ENCODE data around the gene TSPAN2. TPM values are rescaled to one million over a fixed set of nuclear protein-coding genes. Genes with fewer than 3 reads are reported as not detected.
A peak's percentile ranks its signal among the peaks of the same experiment; 100 is the strongest.

Gene TSPAN2
- polyA plus RNA-seq, 3 donors, result 38.6 to 44.0 (median 40.2) TPM

DNA sequence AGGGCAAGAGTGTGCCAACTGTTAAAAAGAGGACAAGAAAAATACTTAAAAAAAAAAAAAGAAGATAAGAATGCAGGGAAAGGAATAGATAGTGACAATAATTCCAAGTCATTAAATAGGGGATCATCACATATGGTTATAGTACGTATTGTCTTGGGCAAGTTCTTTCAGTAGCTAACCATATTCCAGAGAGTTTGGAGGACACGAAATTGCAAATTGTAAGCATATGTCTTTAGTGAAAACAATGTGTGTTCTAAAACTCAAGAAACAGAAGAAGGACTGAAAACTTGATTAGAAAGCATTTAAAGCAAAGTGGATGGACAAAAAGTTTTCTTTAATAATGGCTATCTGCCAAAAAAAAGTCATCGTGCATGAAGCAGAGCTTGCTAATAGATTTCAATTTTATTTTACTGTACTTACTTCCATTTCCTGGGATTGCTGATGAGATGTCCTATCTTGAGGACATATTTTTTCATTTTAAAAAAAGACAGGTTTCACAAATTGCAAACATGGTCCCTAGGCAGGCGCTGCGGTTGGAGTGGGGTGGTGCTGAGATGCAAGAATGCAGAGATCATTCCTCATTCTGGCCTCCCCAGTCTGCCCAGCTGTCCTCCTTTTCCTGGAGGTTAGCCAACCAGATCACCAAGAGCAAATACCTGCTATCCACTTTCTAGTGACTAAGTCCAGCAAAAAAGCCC is 11.9 kb downstream of the TSPAN2 start:
- DNase-seq (ENCODE audit: low read depth in 3 of 3, low spot score in 2 of 3), result no peak

DNA sequence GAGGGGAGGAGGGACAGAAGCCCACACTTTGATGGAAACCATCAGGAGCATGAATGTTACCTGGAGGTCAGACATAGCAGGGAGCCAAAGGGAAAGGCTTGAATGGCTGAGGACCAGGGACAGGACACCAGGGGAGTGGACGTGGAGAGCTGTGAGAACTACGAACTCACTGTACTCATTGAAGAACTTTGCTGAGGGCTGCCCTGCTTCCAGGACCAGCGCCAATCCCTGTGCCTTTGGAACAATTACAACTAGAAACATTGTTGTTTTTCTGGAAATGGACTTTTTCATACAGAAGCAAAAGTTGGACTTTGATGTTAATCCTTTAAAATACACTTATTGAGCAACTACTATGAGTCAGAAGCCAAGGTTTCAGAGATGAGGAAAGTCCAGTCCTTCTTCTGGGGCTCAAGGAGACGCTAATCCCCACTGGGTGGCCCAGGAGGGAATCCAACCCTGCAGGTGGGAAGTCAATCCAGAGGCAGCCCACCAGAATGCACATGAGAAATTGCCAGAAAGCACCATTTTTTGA is 12.9 kb downstream of the TSPAN2 start:
- DNase-seq (ENCODE audit: low read depth in 3 of 3, low spot score in 2 of 3), result no peak

DNA sequence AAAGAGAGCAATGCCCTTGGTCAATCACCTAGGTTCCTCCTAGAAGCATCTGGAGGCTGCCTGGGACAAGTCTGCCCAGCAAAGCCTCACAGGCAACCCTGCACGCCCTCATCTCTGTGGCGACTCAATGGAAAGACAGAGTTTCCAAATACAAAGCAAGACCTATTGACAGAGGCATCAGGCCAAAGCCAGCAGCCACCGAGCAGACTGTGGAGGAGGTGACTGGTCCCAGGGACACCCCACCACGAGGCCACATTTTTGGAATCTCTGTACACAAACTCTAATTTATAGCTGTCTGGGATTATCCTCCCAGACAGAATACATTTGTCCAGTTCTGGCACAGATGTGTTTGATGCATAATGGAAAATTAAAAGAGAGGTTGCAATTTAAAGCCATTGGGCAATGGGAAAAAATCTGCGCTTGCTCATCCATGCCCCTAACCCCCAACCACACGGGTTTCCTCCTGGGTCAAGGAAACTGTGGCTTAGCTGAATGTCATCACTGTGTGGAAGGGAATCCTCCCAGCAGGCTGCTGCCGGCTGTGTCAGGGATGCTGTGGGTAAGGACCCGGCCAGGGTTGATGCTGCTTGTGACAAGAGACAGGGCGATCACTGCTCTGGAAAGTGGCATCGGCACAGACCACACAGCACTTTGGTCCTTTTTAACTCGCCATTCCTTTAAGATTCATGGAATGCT is 14.3 kb downstream of the TSPAN2 start:
- no peak for DNase-seq (ENCODE audit: low read depth in 3 of 3, low spot score in 2 of 3)

DNA sequence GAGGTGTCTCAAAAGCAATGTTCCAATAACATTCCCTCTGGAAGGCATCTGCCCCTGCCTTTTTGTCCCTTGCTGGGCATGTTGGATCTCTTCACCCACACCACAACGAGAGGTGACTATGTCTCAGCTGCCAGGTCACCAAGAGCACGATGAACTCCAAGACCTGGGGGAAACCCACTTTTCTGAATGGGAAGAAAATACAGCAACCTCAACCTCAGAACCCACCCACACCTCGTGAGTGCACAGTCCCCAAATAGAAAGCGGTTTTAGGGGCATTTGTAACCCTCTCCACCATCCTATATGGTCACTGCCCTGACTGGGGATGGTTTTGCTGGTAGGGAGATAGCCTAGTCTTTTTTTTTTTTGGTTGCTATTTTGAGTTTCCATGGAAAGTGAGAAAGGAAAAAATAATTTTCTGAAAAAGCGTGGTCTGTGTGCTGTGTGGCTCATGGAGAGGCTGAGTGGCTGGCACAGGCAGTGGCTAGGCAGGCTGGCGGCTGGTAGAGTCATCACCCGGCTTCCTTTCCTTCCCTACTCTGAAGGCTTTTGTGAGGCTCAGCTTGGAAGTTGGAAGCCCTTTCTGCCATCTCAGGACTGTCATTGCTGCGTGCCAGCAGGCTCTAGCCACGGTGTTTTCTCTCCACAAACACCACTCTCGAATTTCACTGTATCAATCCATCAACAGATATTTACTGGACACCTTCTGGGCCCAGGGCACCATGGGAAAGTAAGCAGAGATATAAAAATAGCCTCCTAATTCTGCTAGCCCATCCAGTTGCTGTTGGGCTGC is 15.8 kb downstream of the TSPAN2 start:
- DNase-seq (ENCODE audit: low read depth in 3 of 3, low spot score in 2 of 3), result no peak

DNA sequence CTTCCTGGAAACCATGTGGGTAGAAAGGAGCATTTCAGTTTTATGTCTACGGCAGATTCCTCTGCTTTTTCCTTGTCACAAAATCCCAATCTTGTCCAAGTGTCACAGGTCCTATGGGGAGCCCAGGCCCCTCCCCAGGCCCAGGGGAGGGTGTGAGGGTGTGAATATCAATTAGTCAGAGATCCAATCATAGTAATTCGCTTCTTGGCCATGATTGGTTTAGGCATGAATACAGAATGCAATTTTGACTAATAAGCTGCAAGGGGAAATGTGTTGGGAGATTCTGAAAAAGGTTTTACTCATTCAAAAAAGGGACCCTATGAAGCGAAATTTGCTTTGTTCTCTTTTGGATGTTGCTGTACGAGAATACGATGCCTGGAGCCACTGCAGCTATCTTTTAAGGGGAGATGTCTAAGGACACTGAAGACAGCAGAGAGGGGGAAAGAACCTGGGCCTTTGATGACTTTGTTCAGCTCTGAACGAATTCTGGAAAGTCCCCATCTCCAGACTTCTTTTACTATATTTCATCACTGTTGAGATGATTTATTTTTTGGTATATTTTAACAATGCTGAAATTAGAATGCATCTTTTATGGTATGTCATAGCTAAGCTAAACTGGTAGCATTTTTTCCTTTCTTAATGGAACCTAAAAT is 18.2 kb downstream of the TSPAN2 start:
- no peak for DNase-seq (ENCODE audit: low read depth in 3 of 3, low spot score in 2 of 3)

DNA sequence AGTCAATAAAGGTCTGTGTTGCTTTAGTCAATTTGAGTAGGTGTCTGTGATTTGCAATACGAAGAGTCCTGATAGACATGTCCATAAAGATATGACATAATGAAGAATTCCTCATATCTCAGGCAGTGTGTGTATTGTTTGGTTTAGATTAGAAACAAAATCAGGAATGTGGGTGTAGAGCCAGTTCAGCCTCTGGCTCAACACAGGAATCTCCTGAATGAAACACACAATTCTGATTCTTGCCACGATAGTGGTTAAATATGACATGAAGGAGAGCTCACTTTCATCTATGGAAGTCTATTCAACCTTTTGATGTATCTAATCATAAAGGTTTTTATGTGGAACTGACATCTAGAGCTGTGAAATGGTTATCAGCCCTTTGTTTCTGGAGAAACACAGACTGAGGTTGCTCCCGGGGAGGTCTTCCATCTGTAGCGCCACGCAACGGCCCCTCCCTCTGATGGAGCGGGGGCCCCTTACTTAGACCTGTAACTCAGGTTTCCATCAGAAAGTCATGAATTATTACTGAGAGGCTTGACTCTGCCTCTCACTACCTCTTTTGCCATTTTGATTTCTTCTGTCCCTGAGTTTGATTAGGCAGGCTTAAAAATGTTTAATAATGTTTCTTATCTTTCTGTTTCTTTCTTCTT is 19.5 kb downstream of the TSPAN2 start:
- DNase-seq (ENCODE audit: low read depth in 3 of 3, low spot score in 2 of 3), result no peak

DNA sequence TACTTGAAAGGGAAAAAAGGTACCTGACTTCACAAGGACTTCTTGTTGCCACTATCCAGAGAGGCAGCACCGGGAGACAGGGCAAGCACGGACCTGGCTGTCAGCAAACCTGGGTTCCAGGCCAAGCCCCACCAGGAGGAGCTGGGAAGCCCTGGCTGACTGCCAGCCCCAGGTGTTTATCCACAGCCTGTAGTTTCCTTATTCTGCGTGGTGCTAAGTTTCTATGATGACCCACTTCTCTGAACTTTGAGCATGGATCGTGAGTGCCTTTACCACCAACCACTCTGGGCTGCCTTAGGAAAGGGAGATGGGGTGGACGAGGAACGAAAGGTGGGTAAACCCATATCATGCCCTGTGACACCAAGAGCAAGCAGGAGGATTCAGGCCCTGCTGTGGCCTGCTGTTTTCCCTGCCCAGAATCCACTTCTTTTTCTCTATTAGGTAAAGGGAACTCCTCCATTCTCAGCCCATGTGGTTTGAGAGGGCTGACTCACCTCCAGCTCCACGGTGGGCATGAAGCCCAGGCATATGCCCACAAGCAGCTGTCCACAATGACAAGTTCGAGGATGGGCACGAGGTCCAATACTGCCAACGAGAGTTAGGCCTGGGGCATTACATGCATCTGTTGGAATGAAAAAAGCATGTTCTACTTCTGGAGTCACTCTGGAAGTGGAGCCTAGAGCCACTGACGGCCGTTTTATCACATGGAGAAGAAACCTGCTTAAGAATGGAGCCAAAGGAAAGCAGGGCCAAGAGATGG is 20.3 kb downstream of the TSPAN2 start:
- no peak for DNase-seq (ENCODE audit: low read depth in 3 of 3, low spot score in 2 of 3)

DNA sequence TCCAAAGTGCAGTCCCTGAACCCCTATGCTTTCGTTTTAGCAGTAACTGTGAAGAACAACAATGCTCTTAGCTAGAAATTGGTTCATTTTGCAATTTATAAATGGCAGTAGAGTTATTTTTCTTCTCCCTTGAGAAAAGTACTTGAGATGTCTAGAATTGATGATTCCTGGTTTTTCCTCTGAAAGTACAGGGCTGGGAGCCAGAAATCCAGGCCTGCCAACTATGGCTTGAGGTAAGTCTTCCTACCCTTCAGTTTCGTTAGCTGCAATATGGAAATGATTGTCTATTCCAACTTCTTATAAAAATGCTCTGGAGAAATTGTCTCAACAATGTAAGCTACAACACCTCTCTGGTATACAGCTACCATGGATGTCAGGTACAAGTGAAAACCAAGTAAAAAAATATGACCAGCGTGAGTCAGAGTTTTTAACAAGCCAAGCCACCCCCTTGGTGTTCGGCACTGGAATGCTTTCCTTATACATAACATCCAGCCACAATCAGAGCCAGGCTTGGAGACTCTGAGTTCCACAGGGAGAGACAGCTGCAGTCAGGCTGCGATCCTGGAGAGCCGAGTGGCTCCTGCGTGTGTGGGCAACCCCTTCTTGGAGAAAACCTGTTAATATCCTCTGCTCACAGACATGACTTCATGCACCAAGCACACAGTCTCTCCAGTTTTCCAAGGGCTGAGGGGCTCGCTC is 22.0 kb downstream of the TSPAN2 start:
- DNase-seq (ENCODE audit: low read depth in 3 of 3, low spot score in 2 of 3), result no peak

DNA sequence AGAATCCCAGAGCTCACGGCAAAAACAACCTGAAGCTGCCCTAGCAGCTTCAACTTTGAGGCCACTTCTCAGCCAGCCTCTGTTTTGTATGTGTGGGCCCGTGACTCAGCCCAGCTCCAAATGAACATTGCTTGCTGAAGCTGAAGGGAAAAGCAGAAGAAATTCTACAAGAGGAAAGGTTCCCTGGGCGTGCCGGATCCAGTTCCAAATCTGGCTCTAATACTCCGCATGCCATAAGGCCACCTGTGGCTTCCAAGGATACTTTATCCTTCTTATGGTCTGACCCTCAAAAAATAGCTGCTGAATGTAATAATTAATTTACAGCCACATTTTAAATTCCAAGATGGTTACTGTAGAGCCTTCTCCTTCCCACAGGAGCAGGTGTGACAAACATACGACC is 24.3 kb downstream of the TSPAN2 start:
- DNase-seq (ENCODE audit: low read depth in 3 of 3, low spot score in 2 of 3), result no peak

DNA sequence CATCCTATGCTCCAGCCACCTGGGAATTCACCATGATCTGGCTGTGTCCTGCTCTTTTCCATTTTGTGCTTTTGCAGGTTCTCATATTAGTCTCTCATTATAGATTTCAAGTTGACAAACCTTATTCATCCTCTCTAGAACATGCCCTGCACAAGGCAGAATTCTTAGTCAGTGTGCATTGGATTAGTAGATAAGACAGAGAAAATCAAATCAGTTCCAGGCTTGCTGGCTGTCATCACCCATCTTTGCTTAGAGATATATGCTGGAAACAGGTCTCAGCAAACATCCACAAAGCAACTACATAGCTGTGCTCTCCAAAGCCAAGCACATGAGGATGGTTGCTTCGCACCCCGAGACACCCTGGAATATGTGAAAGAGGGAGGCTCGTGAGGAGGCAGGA is 24.8 kb downstream of the TSPAN2 start:
- DNase-seq (ENCODE audit: low read depth in 3 of 3, low spot score in 2 of 3), result no peak

DNA sequence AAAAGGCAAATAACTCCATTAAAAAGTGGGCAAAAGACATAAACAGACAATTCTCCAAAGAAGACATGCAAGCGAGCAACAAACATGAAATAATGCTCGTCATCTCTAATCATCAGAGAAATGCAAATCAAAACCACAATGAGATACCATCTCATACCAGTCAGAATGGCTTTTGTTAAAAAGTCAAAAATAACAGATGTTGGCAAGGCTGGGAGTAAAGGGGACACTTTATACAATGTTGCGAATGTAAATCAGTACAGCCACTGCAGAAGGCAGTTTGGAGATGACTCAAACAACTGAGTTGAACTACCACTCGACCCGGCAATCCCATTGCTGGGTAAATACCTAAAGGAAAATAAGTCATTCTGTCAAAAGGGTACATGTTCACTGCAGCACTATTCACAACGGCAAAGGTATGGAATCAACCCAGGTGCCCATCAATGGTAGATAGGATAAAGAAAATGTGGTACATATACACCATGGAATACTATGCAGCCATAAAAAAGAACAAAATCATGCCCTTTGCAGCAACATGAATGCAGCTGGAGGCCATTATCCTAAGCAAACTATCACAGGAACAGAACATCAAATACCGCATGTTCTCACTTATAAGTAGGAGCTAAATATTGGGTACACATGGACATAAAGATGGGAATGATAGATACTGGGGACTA is 25.9 kb downstream of the TSPAN2 start:
- DNase-seq (ENCODE audit: low read depth in 3 of 3, low spot score in 2 of 3), result no peak

DNA sequence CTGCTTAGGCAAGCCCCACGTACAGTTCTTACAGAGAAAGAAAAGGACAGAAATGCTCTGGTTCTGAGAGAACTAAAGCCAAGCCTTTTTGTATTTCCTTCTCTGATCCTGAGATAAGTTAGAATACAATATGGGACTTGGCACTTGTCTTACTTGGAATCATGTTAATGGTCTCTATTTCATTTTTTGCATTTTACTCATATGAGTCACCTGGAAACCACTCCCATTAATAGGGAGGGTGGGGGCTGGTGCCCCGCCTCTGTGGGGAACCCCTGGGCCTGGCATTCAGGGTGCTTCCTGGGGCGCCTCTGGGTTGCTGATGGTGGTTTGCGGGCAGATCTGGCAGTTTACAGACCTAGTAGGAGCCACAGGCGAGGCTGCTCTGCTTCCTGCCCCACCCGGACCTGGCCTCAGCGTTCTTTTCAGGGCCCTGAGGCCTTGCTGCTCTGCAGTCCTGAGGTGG is 26.7 kb downstream of the TSPAN2 start:
- no peak for DNase-seq (ENCODE audit: low read depth in 3 of 3, low spot score in 2 of 3)

DNA sequence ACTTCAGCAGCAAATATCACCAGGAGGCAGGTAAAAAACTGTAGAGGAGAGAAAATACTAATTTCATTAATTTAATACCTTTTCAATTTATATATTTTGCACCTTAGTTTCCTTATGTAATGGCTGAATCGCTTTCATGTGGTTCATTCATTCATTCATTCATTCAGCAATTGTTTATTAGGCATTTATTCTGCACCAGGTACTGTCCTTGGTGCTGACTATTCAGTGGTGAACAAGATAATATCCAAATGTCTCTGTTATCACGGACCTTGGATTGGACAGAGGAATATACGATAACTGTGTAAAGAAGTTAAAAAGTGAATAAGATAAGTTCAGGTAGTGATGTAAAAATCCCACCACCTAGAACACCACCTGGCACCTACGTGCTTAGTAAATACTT is 28.8 kb downstream of the TSPAN2 start:
- DNase-seq (ENCODE audit: low read depth in 3 of 3, low spot score in 2 of 3), result no peak

DNA sequence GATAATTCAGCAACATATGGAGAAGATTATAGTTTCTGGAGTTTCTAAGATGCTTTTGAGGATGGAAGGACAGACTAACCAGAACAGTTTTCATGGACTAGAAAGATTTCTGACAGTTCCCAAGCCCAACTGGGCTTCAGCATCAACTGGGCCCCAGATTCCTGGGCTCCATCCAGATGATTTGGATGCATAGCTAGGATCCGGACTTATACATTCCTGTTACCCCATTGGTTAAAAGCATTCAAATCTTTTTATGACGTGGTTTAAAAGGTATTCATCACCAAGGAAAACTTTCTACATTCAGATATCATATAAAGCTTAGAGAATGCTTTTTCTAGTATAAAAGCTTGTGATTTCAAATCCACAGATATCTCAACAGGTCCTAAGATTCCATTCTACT is 30.0 kb downstream of the TSPAN2 start:
- DNase-seq (ENCODE audit: low read depth in 3 of 3, low spot score in 2 of 3), result no peak

DNA sequence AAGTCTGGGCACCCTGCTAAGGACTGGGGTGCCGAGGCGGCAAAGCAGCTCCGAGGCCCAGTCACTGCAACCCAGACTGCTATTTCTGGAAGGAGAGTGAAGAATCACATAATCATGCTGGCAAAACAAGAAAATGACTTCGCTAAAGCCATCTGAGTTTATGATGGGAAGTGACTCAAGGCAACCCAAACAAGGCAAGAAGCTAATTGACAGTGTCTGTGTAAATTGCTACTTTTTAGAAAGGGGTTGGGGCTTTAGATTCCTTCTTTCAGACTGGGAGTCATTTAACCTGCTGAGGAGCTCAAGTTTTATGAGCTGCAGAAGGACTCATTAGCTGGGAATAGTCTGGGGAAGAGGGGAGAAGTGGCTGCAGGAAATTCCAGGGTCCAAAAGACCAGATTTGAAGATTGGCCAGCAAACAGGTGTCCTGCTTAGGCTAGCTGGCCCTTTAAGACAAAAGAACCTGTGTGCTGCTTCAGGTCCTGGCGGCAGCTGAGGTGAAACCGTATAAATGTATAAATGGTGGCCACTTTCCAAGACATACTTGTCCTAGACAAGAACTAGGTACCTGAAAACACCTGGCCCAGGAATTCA is 31.5 kb downstream of the TSPAN2 start:
- DNase-seq (ENCODE audit: low read depth in 3 of 3, low spot score in 2 of 3), result no peak

DNA sequence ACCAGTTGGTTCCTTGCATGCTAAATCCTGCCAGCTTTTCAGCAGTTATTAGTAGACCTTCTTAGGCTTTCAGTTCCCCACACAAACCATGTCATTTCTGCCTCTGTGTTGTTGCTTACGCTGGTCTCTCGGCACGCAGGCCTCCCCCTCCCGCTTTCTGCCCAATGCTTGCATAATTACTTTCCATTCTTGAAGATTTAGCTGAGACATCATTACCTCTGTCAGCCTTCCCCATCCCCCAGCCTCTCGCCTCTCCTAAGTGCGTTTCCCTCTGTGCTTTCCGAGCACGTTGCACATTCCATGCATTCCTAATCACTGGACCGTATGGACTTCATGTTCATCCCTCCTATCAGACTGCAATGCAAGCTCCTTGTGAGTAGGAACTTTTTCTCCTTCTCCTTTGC is 32.9 kb downstream of the TSPAN2 start:
- DNase-seq (ENCODE audit: low read depth in 3 of 3, low spot score in 2 of 3), result peak; percentile 53 to 83 (median 64)

DNA sequence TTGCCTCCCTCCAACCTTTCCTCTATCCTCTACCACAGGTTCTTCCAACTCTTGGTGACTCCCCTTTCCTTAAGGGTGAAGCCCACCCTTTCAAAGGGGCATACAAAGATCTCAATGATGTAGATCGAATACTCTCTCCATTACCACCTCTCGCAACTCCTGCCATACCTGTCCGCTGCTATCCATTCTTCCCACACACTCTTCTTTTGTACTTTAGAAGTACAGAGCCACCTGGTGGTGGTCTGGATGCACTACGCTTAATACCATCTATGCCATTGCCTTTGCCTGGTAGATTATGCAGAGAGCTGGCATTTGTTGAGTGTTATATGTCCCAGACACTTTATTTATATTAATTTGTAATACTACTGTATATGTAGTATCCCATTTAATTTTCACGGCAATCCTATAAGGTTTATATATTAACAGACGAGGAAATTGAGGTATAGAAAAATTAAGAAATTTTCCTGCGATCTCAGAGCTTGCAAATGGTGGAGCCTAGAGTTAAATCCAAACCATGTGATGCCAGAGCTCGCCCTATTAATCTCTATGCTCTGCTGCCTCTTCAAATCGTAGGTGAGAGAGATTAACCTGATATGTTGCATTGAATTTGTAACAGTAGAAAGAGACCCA is 36.7 kb downstream of the TSPAN2 start:
- no peak for DNase-seq (ENCODE audit: low read depth in 3 of 3, low spot score in 2 of 3)

DNA sequence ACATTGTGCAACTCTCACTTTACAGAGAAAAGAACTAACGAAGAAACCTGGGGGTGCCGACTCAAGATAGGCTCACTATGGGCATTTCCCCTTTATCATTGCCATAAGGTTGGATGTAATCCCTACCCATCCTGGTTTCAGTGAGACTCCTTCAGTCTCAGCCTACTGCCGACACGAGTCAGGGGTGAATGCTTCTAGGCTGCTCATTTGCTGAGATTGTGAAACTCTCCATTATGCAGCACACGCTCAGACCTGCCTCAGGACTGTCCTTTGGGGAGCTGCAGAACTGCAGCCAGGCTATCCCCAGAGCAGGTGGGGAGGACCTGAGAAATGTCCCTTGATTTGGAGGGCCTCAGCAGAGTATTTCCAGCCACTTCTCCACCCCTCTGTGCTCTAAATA is 37.5 kb downstream of the TSPAN2 start:
- no peak for DNase-seq (ENCODE audit: low read depth in 3 of 3, low spot score in 2 of 3)

Data from right renal cortex interstitium (tissue), 3 donors.